ENCODE data around the gene CDCA4.

The CDCA4 gene

GRCh38 chr14:105013150-105013785 lies 7.6 kb downstream of the CDCA4 start:
- TF ChIP-seq, protein P1, sequence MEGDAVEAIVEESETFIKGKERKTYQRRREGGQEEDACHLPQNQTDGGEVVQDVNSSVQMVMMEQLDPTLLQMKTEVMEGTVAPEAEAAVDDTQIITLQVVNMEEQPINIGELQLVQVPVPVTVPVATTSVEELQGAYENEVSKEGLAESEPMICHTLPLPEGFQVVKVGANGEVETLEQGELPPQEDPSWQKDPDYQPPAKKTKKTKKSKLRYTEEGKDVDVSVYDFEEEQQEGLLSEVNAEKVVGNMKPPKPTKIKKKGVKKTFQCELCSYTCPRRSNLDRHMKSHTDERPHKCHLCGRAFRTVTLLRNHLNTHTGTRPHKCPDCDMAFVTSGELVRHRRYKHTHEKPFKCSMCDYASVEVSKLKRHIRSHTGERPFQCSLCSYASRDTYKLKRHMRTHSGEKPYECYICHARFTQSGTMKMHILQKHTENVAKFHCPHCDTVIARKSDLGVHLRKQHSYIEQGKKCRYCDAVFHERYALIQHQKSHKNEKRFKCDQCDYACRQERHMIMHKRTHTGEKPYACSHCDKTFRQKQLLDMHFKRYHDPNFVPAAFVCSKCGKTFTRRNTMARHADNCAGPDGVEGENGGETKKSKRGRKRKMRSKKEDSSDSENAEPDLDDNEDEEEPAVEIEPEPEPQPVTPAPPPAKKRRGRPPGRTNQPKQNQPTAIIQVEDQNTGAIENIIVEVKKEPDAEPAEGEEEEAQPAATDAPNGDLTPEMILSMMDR (IDR thresholded peaks at IDR 0.05; ENCODE audit: low read depth, low read length): no peak
- TF ChIP-seq EZH2phosphoT487 (IDR thresholded peaks at IDR 0.05; ENCODE audit: low read depth): no peak
- Histone ChIP-seq H3K27ac (ENCODE audit: low read length) (no peak overlapping the region), H4K20me1 (ENCODE audit: insufficient read depth, low read length) (peaks cover 94% of the 10 kb centered on the region), H2AFZ (ENCODE audit: low read depth, low read length) (no peak overlapping the region), H3K27me3 (ENCODE audit: low read depth, low read length) (no peaks in the 10 kb centered on the region), H3K9ac (ENCODE audit: low read length) (no peak overlapping the region), H3K9me3 (ENCODE audit: insufficient read depth, low read length) (no peaks in the 10 kb centered on the region), H3K4me3 (ENCODE audit: low read length) (no peak overlapping the region), H3K4me2 (ENCODE audit: low read length) (no peak overlapping the region), H3K36me3 (replicated peaks; ENCODE audit: low read depth, low read length) (peaks cover 65% of the 10 kb centered on the region), H3K4me1 (ENCODE audit: low read length) (peaks cover 39% of the 10 kb centered on the region), H3K79me2 (ENCODE audit: low read length) (peaks cover 94% of the 10 kb centered on the region)

- Histone ChIP-seq H3K9ac (ENCODE audit: low read length) (no peak overlapping the region), H3K27me3 (ENCODE audit: low read depth, low read length) (no peaks in the 10 kb centered on the region), H4K20me1 (ENCODE audit: insufficient read depth, low read length) (peaks cover 93% of the 10 kb centered on the region), H3K79me2 (ENCODE audit: low read length) (peaks cover 94% of the 10 kb centered on the region), H3K36me3 (replicated peaks; ENCODE audit: low read depth, low read length) (peaks cover 64% of the 10 kb centered on the region), H2AFZ (ENCODE audit: low read depth, low read length) (no peak overlapping the region), H3K4me1 (ENCODE audit: low read length) (peaks cover 32% of the 10 kb centered on the region), H3K4me3 (ENCODE audit: low read length) (no peak overlapping the region), H3K4me2 (ENCODE audit: low read length) (no peak overlapping the region), H3K9me3 (ENCODE audit: insufficient read depth, low read length) (no peaks in the 10 kb centered on the region), H3K27ac (ENCODE audit: low read length) (no peak overlapping the region)
- TF ChIP-seq EZH2phosphoT487 (IDR thresholded peaks at IDR 0.05; ENCODE audit: low read depth): no peak
- TF ChIP-seq, protein P1 (IDR thresholded peaks at IDR 0.05; ENCODE audit: low read depth, low read length): peak; percentile 57
These were observed 8.5 kb downstream of the CDCA4 start for GRCh38 chr14:105012171-105012985.

GRCh38 chr14:105011312-105011990 lies 9.4 kb downstream of the CDCA4 start:
- no peak overlapping the region for H3K4me3 ChIP-seq (ENCODE audit: low read length)
- no peak for TF ChIP-seq EZH2phosphoT487 (IDR thresholded peaks at IDR 0.05; ENCODE audit: low read depth)
- TF ChIP-seq, protein P1 (IDR thresholded peaks at IDR 0.05; ENCODE audit: low read depth, low read length): no peak
- H3K79me2 ChIP-seq (ENCODE audit: low read length): peaks cover 93% of the 10 kb centered on the region
- H3K9ac ChIP-seq (ENCODE audit: low read length): no peak overlapping the region
- peaks cover 26% of the 10 kb centered on the region for H3K4me1 ChIP-seq (ENCODE audit: low read length)
- no peak overlapping the region for H2AFZ ChIP-seq (ENCODE audit: low read depth, low read length)
- H3K9me3 ChIP-seq (ENCODE audit: insufficient read depth, low read length): no peaks in the 10 kb centered on the region
- H3K27ac ChIP-seq (ENCODE audit: low read length): no peak overlapping the region
- no peaks in the 10 kb centered on the region for H3K27me3 ChIP-seq (ENCODE audit: low read depth, low read length)
- peaks cover 66% of the 10 kb centered on the region for H3K36me3 ChIP-seq (replicated peaks; ENCODE audit: low read depth, low read length)
- H4K20me1 ChIP-seq (ENCODE audit: insufficient read depth, low read length): peaks cover 92% of the 10 kb centered on the region
- no peak overlapping the region for H3K4me2 ChIP-seq (ENCODE audit: low read length)

DNA sequence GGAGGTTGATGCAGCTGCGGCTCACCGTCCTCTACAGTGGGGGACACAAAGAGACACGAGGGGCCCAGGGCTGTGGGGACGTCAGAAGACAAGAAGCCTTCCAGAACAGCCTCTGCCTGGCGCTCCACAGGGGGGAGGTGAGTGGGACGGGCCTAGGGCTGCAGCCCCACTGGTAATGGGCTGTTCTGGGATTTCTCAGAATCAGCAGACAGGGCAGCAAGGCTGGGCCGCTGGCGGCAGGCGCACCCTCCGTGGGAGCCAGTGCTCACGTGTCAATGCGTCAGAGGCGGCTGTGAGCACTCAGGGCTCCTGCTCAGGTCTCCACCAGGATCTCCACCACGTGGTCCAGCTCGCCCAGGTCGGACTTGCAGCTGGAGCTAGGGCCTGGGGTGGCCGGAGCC lies 10.0 kb downstream of the CDCA4 start:
- Histone ChIP-seq H3K79me2 (ENCODE audit: low read length) (peaks cover 92% of the 10 kb centered on the region), H3K4me3 (ENCODE audit: low read length) (no peak overlapping the region), H3K9ac (ENCODE audit: low read length) (no peak overlapping the region), H4K20me1 (ENCODE audit: insufficient read depth, low read length) (peaks cover 91% of the 10 kb centered on the region), H3K4me2 (ENCODE audit: low read length) (no peak overlapping the region), H3K36me3 (replicated peaks; ENCODE audit: low read depth, low read length) (peaks cover 64% of the 10 kb centered on the region), H3K27me3 (ENCODE audit: low read depth, low read length) (no peaks in the 10 kb centered on the region), H3K27ac (ENCODE audit: low read length) (no peak overlapping the region), H3K9me3 (ENCODE audit: insufficient read depth, low read length) (no peaks in the 10 kb centered on the region), H2AFZ (ENCODE audit: low read depth, low read length) (no peak overlapping the region), H3K4me1 (ENCODE audit: low read length) (peaks cover 20% of the 10 kb centered on the region)
- no peak for TF ChIP-seq EZH2phosphoT487 (IDR thresholded peaks at IDR 0.05; ENCODE audit: low read depth)
- TF ChIP-seq, protein P1 (IDR thresholded peaks at IDR 0.05; ENCODE audit: low read depth, low read length): no peak

Measured in OCI-LY3 (cell line).